ENCODE data around the gene FOXL2NB.

Gene FOXL2NB

DNA sequence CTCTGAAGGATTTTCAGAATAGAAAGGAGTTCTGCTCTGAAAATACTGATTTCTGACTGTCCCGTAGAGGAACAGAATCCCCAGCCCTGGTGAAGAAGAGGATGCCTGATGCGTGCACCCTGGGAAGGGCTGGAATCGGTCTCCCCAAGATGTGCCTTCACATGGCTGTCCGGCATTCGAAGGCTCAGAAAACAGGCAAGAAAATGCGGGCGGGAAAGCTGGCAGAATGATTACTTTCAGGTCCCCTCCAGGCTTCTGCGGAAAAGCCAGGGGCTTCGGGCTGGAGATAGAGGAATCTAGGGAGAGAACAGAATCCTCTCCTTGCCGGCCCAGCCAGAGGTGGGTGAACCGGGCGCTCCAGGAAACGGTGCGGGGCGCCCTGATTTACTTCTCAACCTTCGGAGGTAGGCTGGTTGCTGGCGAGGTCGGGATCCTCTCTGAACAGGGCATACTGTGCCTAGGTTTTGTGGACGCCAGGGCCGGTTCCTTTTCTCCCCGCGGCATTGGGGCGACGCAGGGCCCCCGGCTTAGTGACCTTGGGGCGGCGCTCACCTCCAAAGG lies 2.5 kb downstream of the FOXL2NB start:
- Histone ChIP-seq H2BK5ac (ENCODE audit: low read depth, low read length, poor library complexity) (no peak overlapping the region), H3K4me1 (ENCODE audit: control insufficient read depth in 1 of 2, insufficient read depth in 2 of 2, low read length in 2 of 2) (peaks cover 31 to 35% of the 10 kb centered on the region in 2 experiments), H2BK12ac (ENCODE audit: low read length) (no peak overlapping the region), H3K27me3 (ENCODE audit: insufficient read depth, low read length) (peaks cover 71% of the 10 kb centered on the region), H3K18ac (ENCODE audit: low read length) (no peak overlapping the region), H2BK120ac (ENCODE audit: insufficient read depth, low read length, poor library complexity) (no peak overlapping the region), H3K4ac (ENCODE audit: low read depth, low read length) (no peak overlapping the region), H3K9me3 (ENCODE audit: insufficient read depth, low read depth, low read length) (peaks cover 7% of the 10 kb centered on the region), H3K36me3 (ENCODE audit: control insufficient read depth in 1 of 2, insufficient read depth in 2 of 2, low read length in 2 of 2) (no peaks in the 10 kb centered on the region), H3K23ac (ENCODE audit: low read length) (no peak overlapping the region), H3K27ac (ENCODE audit: low read depth, low read length) (no peak overlapping the region), H3K79me1 (ENCODE audit: low read length) (no peaks in the 10 kb centered on the region), H4K12ac (ENCODE audit: low read depth, low read length) (no peak overlapping the region), H3K4me3 (ENCODE audit: low read depth, low read length) (no peak overlapping the region), H4K91ac (ENCODE audit: low read depth, low read length) (no peak overlapping the region), H4K8ac (ENCODE audit: low read depth, low read length) (no peak overlapping the region), H3K9ac (ENCODE audit: low read length) (no peak overlapping the region), H2AK5ac (ENCODE audit: low read length) (no peak overlapping the region), H3K79me2 (ENCODE audit: control insufficient read depth, insufficient read depth, low read length, poor library complexity) (no peaks in the 10 kb centered on the region), H3K4me2 (ENCODE audit: low read length) (peak overlapping the region; percentile 72), H2AFZ (ENCODE audit: insufficient read depth, low read length, poor library complexity) (peak overlapping the region; percentile 47), H3K14ac (ENCODE audit: low read length) (peak overlapping the region; percentile 15)
- peak in 1 of 2 donors; percentile 17 for DNase-seq
- no CpG with 5 or more reads among the region's 27 CpGs for WGBS (ENCODE audit: extremely low coverage, insufficient coverage, insufficient read length)

DNA sequence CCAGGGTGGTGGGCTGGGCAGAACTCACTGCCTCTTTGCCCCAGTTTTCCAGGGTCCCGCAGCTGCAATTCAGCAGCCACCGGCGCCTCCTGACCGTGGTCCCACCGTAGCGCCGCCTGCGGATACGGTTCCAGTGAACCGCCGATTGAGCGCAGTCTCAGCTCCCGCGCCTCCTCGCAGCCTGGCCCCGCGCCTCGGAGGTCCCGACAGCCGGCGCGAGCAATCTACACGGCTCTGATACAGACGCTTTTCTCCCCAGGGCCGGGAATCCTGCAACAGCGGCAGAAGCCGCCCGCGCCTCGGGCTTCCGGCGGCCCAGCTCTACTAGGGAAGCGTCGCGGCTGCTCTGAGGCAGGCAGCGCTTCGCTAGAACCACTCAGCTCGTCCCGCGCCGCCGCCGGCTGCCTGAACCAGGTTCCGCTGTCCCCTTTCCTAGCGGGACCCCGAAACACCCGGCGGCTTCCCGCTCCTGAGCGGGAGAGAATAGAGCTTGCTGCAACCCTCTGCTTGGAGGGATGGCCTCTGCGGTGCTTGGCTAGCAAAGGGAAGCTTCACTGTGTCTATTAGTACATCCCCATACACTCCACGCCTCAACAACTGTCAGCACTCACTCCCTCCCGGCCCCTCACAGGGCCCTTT lies 3.1 kb downstream of the FOXL2NB start:
- H2AFZ ChIP-seq (ENCODE audit: insufficient read depth, low read length, poor library complexity), result peak overlapping the region; percentile 47
- WGBS (ENCODE audit: extremely low coverage, insufficient coverage, insufficient read length), result no CpG with 5 or more reads among the region's 53 CpGs
- H3K18ac ChIP-seq (ENCODE audit: low read length), result no peak overlapping the region

DNA sequence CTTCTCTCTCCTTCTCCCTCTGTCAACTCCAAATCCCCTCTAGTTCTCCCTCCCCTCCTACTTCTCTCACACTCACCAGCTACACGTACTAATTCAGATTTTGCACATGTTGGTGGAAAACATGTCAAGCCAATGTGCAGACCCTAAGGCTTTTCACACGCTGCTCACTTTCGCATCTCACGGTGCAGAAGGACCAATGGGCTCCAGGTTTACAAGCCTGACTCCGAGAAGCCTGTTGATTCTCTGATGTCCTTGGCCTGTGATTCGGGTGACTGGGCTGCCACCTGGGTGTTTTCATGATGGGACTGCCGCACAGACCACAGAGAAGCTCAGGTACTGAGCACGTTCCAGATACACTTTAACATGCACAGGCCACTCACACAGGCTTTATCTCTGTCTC lies 3.7 kb downstream of the FOXL2NB start:
- Histone ChIP-seq H3K79me1 (ENCODE audit: low read length) (no peaks in the 10 kb centered on the region), H3K14ac (ENCODE audit: low read length) (no peak overlapping the region), H2BK5ac (ENCODE audit: low read depth, low read length, poor library complexity) (no peak overlapping the region), H3K36me3 (ENCODE audit: control insufficient read depth in 1 of 2, insufficient read depth in 2 of 2, low read length in 2 of 2) (no peaks in the 10 kb centered on the region), H2BK12ac (ENCODE audit: low read length) (no peak overlapping the region), H4K8ac (ENCODE audit: low read depth, low read length) (no peak overlapping the region), H3K79me2 (ENCODE audit: control insufficient read depth, insufficient read depth, low read length, poor library complexity) (no peaks in the 10 kb centered on the region), H3K27ac (ENCODE audit: low read depth, low read length) (no peak overlapping the region), H2AFZ (ENCODE audit: insufficient read depth, low read length, poor library complexity) (no peak overlapping the region), H3K4ac (ENCODE audit: low read depth, low read length) (no peak overlapping the region), H3K4me2 (ENCODE audit: low read length) (no peak overlapping the region), H2AK5ac (ENCODE audit: low read length) (no peak overlapping the region), H3K18ac (ENCODE audit: low read length) (no peak overlapping the region), H3K9ac (ENCODE audit: low read length) (no peak overlapping the region), H3K23ac (ENCODE audit: low read length) (no peak overlapping the region), H3K27me3 (ENCODE audit: insufficient read depth, low read length) (peaks cover 60% of the 10 kb centered on the region), H3K9me3 (ENCODE audit: insufficient read depth, low read depth, low read length) (no peaks in the 10 kb centered on the region), H4K91ac (ENCODE audit: low read depth, low read length) (no peak overlapping the region), H3K4me1 (ENCODE audit: control insufficient read depth in 1 of 2, insufficient read depth in 2 of 2, low read length in 2 of 2) (peaks cover 22 to 26% of the 10 kb centered on the region in 2 experiments), H4K12ac (ENCODE audit: low read depth, low read length) (no peak overlapping the region), H3K4me3 (ENCODE audit: low read depth, low read length) (no peak overlapping the region), H2BK120ac (ENCODE audit: insufficient read depth, low read length, poor library complexity) (no peak overlapping the region)
- WGBS (ENCODE audit: extremely low coverage, insufficient coverage, insufficient read length), result no CpG with 5 or more reads among the region's 8 CpGs
- DNase-seq, result no peak

More for the DNA sequence above, 3.1 kb downstream of the FOXL2NB start:
- no peaks in the 10 kb centered on the region for H3K36me3 ChIP-seq (ENCODE audit: control insufficient read depth in 1 of 2, insufficient read depth in 2 of 2, low read length in 2 of 2)
- no peaks in the 10 kb centered on the region for H3K79me1 ChIP-seq (ENCODE audit: low read length)
- H3K79me2 ChIP-seq (ENCODE audit: control insufficient read depth, insufficient read depth, low read length, poor library complexity), result no peaks in the 10 kb centered on the region
- H2AK5ac ChIP-seq (ENCODE audit: low read length), result no peak overlapping the region
- no peak overlapping the region for H3K9ac ChIP-seq (ENCODE audit: low read length)
- peaks cover 27 to 31% of the 10 kb centered on the region in 2 experiments for H3K4me1 ChIP-seq (ENCODE audit: control insufficient read depth in 1 of 2, insufficient read depth in 2 of 2, low read length in 2 of 2)
- no peak overlapping the region for H2BK120ac ChIP-seq (ENCODE audit: insufficient read depth, low read length, poor library complexity)
- no peak overlapping the region for H3K4me3 ChIP-seq (ENCODE audit: low read depth, low read length)
- peak in 1 of 2 donors; percentile 50 for DNase-seq
- H3K23ac ChIP-seq (ENCODE audit: low read length), result no peak overlapping the region
- no peak overlapping the region for H2BK12ac ChIP-seq (ENCODE audit: low read length)
- peak overlapping the region; percentile 72 for H3K4me2 ChIP-seq (ENCODE audit: low read length)
- H4K12ac ChIP-seq (ENCODE audit: low read depth, low read length), result no peak overlapping the region
- peak overlapping the region; percentile 15 for H3K14ac ChIP-seq (ENCODE audit: low read length)
- H3K4ac ChIP-seq (ENCODE audit: low read depth, low read length), result no peak overlapping the region
- H4K91ac ChIP-seq (ENCODE audit: low read depth, low read length), result no peak overlapping the region
- H2BK5ac ChIP-seq (ENCODE audit: low read depth, low read length, poor library complexity), result no peak overlapping the region
- peaks cover 66% of the 10 kb centered on the region for H3K27me3 ChIP-seq (ENCODE audit: insufficient read depth, low read length)
- H3K9me3 ChIP-seq (ENCODE audit: insufficient read depth, low read depth, low read length), result peaks cover 4% of the 10 kb centered on the region
- H3K27ac ChIP-seq (ENCODE audit: low read depth, low read length), result no peak overlapping the region
- H4K8ac ChIP-seq (ENCODE audit: low read depth, low read length), result no peak overlapping the region

DNA sequence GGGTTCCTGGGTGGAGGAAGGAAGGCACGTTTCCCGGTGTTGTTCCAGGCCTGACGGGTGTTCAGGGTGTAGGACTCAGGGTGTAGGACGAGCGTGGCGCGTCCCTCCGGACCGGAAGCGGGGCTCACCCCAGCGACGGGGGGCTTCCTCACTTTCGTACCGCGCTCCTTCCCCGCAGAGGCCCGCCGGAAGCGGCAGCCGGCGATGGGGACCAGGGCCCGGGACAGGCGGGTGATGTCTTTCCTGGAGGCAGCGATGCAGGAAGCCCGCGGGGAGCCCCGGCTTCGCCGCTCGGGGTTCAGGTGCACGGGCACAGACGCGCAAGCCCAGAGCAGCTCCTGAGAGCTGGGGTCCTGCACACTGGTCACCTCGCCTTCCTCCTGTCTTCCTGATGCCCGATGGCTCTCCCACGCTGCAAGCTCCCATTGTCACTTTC lies 13.4 kb downstream of the FOXL2NB start:
- no peak overlapping the region for H4K12ac ChIP-seq (ENCODE audit: low read depth, low read length)
- no peaks in the 10 kb centered on the region for H3K79me1 ChIP-seq (ENCODE audit: low read length)
- H3K4me2 ChIP-seq (ENCODE audit: low read length), result no peak overlapping the region
- no peak overlapping the region for H3K18ac ChIP-seq (ENCODE audit: low read length)
- no peak overlapping the region for H3K4ac ChIP-seq (ENCODE audit: low read depth, low read length)
- H3K36me3 ChIP-seq (ENCODE audit: control insufficient read depth in 1 of 2, insufficient read depth in 2 of 2, low read length in 2 of 2), result no peaks in the 10 kb centered on the region
- H2AFZ ChIP-seq (ENCODE audit: insufficient read depth, low read length, poor library complexity), result no peak overlapping the region
- H3K9me3 ChIP-seq (ENCODE audit: insufficient read depth, low read depth, low read length), result no peaks in the 10 kb centered on the region
- no peak overlapping the region for H3K14ac ChIP-seq (ENCODE audit: low read length)
- H3K27me3 ChIP-seq (ENCODE audit: insufficient read depth, low read length), result no peaks in the 10 kb centered on the region
- no peak overlapping the region for H3K4me3 ChIP-seq (ENCODE audit: low read depth, low read length)
- no peak overlapping the region for H3K27ac ChIP-seq (ENCODE audit: low read depth, low read length)
- no peak overlapping the region for H2AK5ac ChIP-seq (ENCODE audit: low read length)
- no peak overlapping the region for H3K9ac ChIP-seq (ENCODE audit: low read length)
- no peak overlapping the region for H2BK5ac ChIP-seq (ENCODE audit: low read depth, low read length, poor library complexity)
- no peak overlapping the region for H2BK12ac ChIP-seq (ENCODE audit: low read length)
- no peak overlapping the region for H4K91ac ChIP-seq (ENCODE audit: low read depth, low read length)
- WGBS (ENCODE audit: extremely low coverage, insufficient coverage, insufficient read length), result no CpG with 5 or more reads among the region's 36 CpGs
- no peak for DNase-seq
- H4K8ac ChIP-seq (ENCODE audit: low read depth, low read length), result no peak overlapping the region
- no peaks in the 10 kb centered on the region for H3K79me2 ChIP-seq (ENCODE audit: control insufficient read depth, insufficient read depth, low read length, poor library complexity)
- H3K23ac ChIP-seq (ENCODE audit: low read length), result no peak overlapping the region
- H2BK120ac ChIP-seq (ENCODE audit: insufficient read depth, low read length, poor library complexity), result no peak overlapping the region
- no peaks in the 10 kb centered on the region for H3K4me1 ChIP-seq (ENCODE audit: control insufficient read depth in 1 of 2, insufficient read depth in 2 of 2, low read length in 2 of 2)

Measured in trophoblast cell (in vitro differentiated cells and primary cell).